ENCODE measurements around the gene DUSP3.

DNA sequence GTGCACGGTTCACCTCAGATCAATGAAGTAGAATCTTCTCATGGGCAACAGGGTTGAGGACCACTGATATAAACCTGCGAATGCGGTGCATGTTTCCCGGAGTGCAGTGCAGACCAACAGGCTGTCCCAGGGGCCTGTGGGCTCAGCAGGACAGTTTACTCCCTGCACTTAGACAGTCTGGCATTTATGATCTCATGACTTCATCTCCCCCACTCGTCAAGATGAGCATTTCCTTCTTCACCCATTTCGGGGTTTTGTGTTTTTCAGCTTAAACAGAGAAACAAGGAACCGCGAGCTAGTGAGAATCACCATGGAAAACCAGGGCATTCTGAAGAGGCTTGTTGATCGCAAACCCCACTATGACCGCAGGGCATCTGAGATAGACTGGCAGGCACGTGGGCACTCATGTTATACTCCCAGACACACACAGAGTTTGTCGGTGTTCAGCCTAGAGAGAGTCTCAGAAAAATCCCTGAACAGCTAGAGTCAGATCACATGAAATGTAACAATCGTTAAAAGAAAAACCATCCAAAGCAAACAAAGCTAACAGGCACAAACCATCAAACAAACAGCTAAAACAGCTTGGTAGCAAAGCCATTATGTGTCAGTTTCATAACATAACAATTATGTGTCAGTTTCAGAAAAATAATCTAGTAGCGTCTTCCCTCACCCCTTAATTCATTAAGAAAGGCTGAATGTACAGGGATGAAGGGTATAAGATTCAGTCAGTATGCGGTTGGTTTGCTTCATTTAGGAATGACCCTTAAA lies 4.3 kb upstream of the DUSP3 start:
- TF ChIP-seq, protein P1, sequence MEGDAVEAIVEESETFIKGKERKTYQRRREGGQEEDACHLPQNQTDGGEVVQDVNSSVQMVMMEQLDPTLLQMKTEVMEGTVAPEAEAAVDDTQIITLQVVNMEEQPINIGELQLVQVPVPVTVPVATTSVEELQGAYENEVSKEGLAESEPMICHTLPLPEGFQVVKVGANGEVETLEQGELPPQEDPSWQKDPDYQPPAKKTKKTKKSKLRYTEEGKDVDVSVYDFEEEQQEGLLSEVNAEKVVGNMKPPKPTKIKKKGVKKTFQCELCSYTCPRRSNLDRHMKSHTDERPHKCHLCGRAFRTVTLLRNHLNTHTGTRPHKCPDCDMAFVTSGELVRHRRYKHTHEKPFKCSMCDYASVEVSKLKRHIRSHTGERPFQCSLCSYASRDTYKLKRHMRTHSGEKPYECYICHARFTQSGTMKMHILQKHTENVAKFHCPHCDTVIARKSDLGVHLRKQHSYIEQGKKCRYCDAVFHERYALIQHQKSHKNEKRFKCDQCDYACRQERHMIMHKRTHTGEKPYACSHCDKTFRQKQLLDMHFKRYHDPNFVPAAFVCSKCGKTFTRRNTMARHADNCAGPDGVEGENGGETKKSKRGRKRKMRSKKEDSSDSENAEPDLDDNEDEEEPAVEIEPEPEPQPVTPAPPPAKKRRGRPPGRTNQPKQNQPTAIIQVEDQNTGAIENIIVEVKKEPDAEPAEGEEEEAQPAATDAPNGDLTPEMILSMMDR (IDR thresholded peaks at IDR 0.05): no peak
- no peak for TF ChIP-seq POLR2A (IDR thresholded peaks at IDR 0.05)

All from uterus (tissue), 2 donors.